NT2/D1 (cell line): ENCODE data around the gene TRIM47.

Experiments
- DNase-seq: peaks from one replicate; pipeline ENCODE4 v3.0.0-alpha.2; 2011; ENCODE audit warnings: low read depth, low spot score
- H3K27me3 ChIP-seq: 2 replicates; pipeline ENCODE4 v1.6.0; 2011; ENCODE audit warnings: mild to moderate bottlenecking; ENCODE audit not compliant: insufficient read length, insufficient read depth
- H3K36me3 ChIP-seq: 2 replicates; pipeline ENCODE4 v1.6.1; 2011; ENCODE audit warnings: mild to moderate bottlenecking, low read length, mixed read lengths; ENCODE audit not compliant: insufficient read depth, insufficient read length
- H3K4me1 ChIP-seq: 2 replicates; pipeline ENCODE4 v1.5.1; 2011; ENCODE audit not compliant: insufficient read depth, insufficient read length
- H3K4me3 ChIP-seq: 2 replicates; pipeline ENCODE4 v1.5.1; 2011; ENCODE audit warnings: low read depth; ENCODE audit not compliant: insufficient read length
- H3K9ac ChIP-seq: 2 replicates; pipeline ENCODE4 v1.6.0; 2011; ENCODE audit warnings: low read depth; ENCODE audit not compliant: insufficient read length
- H3K9me3 ChIP-seq: 2 replicates; pipeline ENCODE4 v1.5.1; 2011; ENCODE audit warnings: mild to moderate bottlenecking, low read length; ENCODE audit not compliant: insufficient read depth
- SUZ12 ChIP-seq: IDR thresholded peaks from 2 replicates; pipeline ENCODE4 v1.6.1; 2011; ENCODE audit not compliant: insufficient read length, insufficient read depth; ENCODE audit errors: extremely low read depth
- YY1 ChIP-seq: IDR thresholded peaks from 2 replicates; pipeline ENCODE4 v1.6.1; 2011; ENCODE audit not compliant: insufficient read length, insufficient read depth
- ZNF274 ChIP-seq: IDR thresholded peaks from 2 replicates; pipeline ENCODE4 v1.6.1; 2011; ENCODE audit warnings: mild to moderate bottlenecking, low read depth, low read length

The TRIM47 gene

DNA sequence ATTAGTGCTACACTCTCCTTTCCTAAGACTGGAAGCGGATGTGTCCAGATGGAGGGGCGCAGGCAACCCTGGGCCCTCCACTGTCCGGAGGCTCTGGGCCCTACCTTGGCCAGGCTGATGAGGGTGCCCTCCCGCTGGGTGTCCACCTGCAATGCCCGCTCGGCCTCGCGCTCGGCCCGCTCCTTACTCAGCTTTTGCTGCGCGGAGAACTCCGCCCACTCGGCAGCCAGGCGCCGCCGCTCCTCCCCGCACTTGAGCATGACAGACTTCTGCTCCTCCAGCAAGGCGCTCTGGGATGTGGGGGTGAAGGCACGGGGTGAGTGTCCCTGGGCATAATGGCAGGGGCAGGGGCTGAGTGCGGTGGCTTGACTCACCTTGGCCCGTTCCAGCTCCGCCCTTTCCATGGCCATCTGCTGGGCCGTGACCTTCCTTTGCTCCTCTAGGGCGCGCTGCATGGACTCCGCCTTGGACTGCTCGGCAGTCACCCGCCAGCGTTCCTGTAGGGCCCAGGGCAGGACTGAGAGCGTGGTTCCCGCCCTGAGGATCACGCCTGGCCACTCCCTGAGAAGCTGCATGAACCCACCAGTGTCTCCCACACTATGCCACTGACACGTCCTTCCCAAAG is 36.4 kb upstream of the TRIM47 start:
- TF ChIP-seq SUZ12 (no peak), YY1 (no peak), ZNF274 (no peak)
- Histone ChIP-seq H3K9ac (no peak overlapping the region), H3K36me3 (peaks cover 89% of the 10 kb centered on the region), H3K27me3 (no peaks in the 10 kb centered on the region), H3K4me3 (no peak overlapping the region), H3K9me3 (no peaks in the 10 kb centered on the region), H3K4me1 (peaks cover 7% of the 10 kb centered on the region)
- DNase-seq = no peak

DNA sequence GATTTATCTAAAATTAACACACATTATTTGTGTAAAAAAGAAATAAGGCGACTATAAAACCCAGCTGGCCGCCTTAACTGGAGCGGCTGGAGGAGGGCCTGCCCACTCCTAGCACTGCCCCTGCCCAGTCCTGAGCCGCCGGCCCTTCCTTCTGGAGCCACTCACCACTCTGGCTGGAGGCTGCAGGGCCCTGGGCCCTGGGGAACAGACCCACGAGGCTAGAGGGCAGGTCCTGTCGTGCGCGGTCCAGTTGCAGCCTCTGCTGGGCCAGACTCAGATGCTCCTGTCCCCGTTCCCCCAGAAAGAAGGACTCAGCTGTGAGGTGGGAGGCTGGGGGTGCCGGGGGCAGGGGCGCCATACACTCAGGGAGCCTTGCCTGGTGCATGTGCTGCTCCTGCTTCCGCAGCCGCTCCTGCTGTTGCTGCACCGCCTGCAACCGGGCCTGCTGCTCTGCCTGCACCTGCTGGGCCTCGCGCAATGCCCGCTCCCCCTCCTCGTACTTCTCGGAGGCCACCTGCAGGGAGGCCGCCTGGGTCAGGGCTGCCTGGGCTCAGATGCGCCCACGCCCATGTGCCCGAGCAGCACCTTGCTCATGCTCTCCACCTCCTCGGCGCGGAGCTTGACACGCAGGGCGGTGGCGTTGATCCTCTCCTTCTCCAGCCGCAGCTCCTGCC is 35.3 kb upstream of the TRIM47 start:
- TF ChIP-seq YY1 (no peak), SUZ12 (no peak), ZNF274 (no peak)
- Histone ChIP-seq H3K4me1 (peaks cover 7% of the 10 kb centered on the region), H3K9ac (peak overlapping the region; percentile 17), H3K4me3 (no peak overlapping the region), H3K27me3 (no peaks in the 10 kb centered on the region), H3K9me3 (no peaks in the 10 kb centered on the region), H3K36me3 (peaks cover 87% of the 10 kb centered on the region)
- DNase-seq = no peak

DNA sequence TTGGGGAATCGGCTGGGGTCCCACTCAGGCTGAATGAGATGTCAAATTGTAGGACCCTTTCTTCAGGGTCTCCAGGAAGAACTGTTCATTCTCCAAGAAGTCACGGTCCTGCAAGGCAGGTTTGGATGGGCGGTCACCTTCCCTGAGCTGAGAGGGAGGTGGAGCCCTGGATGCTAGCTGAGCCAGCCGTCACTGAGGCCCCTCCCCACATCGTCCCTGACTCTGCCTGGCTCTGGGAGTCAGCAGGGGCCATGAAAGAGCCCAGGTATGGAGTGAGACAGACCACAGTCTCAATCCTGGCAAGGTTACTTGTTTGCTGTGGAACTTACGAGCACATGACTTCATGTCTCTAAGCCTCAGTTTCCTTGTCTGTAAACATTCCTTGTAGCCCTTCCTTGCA is 32.3 kb upstream of the TRIM47 start:
- H3K4me1 ChIP-seq = peaks cover 16% of the 10 kb centered on the region
- H3K36me3 ChIP-seq = peaks cover 64% of the 10 kb centered on the region
- no peak for DNase-seq
- no peaks in the 10 kb centered on the region for H3K27me3 ChIP-seq
- no peak overlapping the region for H3K4me3 ChIP-seq
- TF ChIP-seq YY1 (no peak), SUZ12 (no peak), ZNF274 (no peak)
- no peaks in the 10 kb centered on the region for H3K9me3 ChIP-seq
- H3K9ac ChIP-seq = no peak overlapping the region

DNA sequence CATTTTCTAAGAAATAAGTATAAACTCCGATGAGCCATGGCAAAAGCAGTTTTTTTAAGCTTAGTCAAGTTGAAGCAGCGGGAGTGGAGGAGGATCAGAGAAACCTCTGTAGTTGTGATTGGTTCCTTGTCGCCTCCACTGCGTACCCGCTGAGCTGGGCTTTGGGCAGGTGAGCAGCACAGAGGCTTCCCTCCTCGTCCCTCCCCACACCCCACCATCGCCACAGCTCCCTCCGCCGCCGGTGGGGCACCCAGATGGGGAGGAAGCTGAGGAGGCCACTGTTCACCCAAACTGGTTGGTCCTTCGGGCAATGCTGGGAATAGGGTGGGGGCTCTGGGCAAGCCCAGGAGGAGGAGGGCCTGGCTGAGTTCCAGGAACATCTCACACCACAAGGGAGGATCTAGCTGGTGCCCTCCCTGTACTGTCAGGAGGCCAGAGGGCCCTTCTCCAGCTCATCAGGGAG is 31.5 kb upstream of the TRIM47 start:
- Histone ChIP-seq H3K9ac (no peak overlapping the region), H3K4me1 (peaks cover 15% of the 10 kb centered on the region), H3K27me3 (no peaks in the 10 kb centered on the region), H3K36me3 (peaks cover 58% of the 10 kb centered on the region), H3K4me3 (no peak overlapping the region), H3K9me3 (no peaks in the 10 kb centered on the region)
- no peak for DNase-seq
- TF ChIP-seq ZNF274 (no peak), YY1 (no peak), SUZ12 (no peak)

DNA sequence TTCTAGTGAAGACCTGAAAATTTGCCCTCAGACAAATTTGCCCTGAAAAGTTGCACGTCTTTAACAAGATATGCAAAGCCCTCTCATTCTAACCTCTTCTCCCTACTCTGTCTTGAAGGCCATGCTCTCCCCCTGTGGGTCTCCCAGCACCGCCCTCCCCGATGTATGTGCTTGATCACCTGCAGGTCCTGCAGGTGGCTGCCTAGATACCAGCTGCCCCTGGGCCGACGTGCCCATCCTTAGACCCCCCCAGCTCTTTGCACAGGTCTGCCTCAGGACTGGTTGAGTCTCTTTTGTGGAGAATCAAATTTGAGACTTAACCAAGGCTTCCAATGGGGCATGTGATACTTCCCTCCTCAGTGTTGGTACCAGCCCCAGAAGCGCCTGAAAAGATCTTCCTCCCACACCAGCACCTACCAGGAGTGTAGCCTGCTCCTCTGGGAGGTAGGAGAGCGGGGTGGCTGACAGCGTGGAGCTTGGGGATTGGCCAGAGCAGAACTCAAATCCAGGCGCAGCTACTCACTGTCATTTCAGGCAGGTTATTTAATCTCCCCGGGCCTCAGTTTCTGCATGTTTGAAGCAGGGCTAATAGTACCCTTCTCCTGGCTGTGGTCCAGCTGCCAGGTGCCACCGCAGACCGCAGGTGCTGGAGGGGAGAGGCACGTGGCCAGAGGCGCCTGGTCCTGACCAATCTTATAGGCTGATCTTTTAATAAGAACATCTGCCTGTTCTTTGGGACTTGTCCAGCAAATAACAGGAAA is 30.9 kb upstream of the TRIM47 start:
- H3K4me3 ChIP-seq = no peak overlapping the region
- H3K9ac ChIP-seq = no peak overlapping the region
- peaks cover 12% of the 10 kb centered on the region for H3K4me1 ChIP-seq
- TF ChIP-seq SUZ12 (no peak), YY1 (no peak), ZNF274 (no peak)
- H3K36me3 ChIP-seq = peaks cover 52% of the 10 kb centered on the region
- no peak for DNase-seq
- no peaks in the 10 kb centered on the region for H3K9me3 ChIP-seq
- H3K27me3 ChIP-seq = no peaks in the 10 kb centered on the region

DNA sequence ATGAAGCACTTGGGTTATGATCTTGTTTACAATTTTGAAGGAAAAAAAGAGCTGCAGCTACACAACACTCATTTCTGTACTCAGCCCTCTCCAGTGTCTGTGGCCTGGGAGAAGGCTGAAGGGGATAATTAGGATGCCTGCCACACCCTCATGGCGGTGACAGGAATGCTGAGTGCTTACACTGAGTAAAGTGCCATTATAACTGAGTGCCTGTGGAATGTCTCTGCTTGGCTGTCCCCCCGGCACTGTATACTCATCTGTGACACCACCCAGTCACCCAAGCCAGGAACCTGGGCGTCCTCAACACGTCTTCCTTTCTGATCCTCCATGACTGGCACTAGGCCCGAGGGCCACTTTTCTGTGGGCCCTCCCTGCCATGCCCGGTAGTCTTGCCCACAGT is 29.8 kb upstream of the TRIM47 start:
- H3K4me3 ChIP-seq = no peak overlapping the region
- no peaks in the 10 kb centered on the region for H3K9me3 ChIP-seq
- H3K9ac ChIP-seq = no peak overlapping the region
- DNase-seq = no peak
- H3K4me1 ChIP-seq = peaks cover 12% of the 10 kb centered on the region
- H3K27me3 ChIP-seq = no peaks in the 10 kb centered on the region
- no peak for TF ChIP-seq ZNF274
- no peak for TF ChIP-seq YY1
- TF ChIP-seq SUZ12 = no peak
- peaks cover 51% of the 10 kb centered on the region for H3K36me3 ChIP-seq

DNA sequence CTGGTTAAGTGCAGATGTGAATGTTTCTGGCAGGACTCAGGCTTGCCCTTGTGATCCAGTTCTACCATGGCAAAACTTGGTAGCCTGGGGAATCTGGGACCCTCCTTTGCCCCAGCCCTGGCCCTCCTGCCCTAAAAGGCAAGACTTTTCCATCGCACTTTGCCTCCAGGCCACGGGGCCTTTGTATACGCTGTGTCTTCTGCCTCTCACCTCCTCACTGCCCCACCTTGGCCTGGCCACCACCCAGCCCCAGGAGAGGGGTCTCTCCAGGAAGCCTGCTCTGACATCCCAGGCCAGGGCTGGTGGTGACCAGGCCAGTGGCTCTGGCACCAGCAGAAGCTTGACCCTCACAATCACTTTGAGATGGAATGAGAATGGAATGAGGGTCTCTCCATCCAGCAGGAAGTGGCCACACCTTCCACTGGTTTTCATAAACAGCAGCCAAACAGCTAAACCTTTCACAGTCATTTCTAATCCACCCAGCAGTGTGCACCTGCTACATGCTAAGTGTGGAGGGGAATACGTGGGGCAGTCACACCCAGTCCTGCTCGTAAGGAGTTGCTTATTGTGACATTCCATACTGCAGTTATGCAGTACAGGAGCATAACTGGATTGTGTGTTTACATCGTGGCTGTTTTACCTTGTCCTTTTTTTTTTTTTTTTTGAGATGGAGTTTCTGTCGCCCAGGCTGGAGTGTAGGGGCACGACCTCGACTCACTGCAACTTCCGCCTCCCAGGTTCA is 27.9 kb upstream of the TRIM47 start:
- no peak overlapping the region for H3K4me3 ChIP-seq
- peaks cover 12% of the 10 kb centered on the region for H3K4me1 ChIP-seq
- no peak for TF ChIP-seq SUZ12
- TF ChIP-seq ZNF274 = no peak
- TF ChIP-seq YY1 = no peak
- peaks cover 53% of the 10 kb centered on the region for H3K36me3 ChIP-seq
- DNase-seq = no peak
- H3K9ac ChIP-seq = no peak overlapping the region
- no peaks in the 10 kb centered on the region for H3K27me3 ChIP-seq
- H3K9me3 ChIP-seq = no peaks in the 10 kb centered on the region
